CD4-positive, alpha-beta memory T cell (primary cell): ENCODE measurements around the gene SYT7. TPM values are rescaled to one million over a fixed set of nuclear protein-coding genes. Genes with fewer than 3 reads are reported as not detected.

Experiments
- CTCF ChIA-PET: fragments of 350-600 bp; sonication (Branson Sonifier 250); formaldehyde crosslinking; loops from one replicate; lab custom pipeline; 2021; ENCODE audit warnings: inconsistent platforms; ENCODE audit not compliant: partially characterized antibody; lab: Charles Lee
- POLR2A ChIA-PET: fragments of 350-600 bp; sonication (Branson Sonifier 250); formaldehyde crosslinking; loops from one replicate; lab custom pipeline; 2021; ENCODE audit not compliant: partially characterized antibody; lab: Charles Lee
- DNase-seq, 5 donors: peaks; one replicate each; pipeline versions ENCODE4 v3.0.0 to v3.0.0-alpha.2; 2020 to 2022; ENCODE audit warnings: mixed read lengths in 1 of 5
- H3K27ac ChIP-seq: one replicate; pipeline ENCODE4 v1.7.0; 2013; ENCODE audit warnings: low read depth, low read length
- H3K27me3 ChIP-seq: 2 replicates; pipeline ENCODE4 v1.7.0; 2013; ENCODE audit warnings: mild to moderate bottlenecking, low read length, moderate library complexity; ENCODE audit not compliant: insufficient read depth
- H3K36me3 ChIP-seq: 2 replicates; pipeline ENCODE4 v1.7.0; 2013; ENCODE audit warnings: mild to moderate bottlenecking, low read length, moderate library complexity; ENCODE audit not compliant: insufficient read depth
- H3K4me1 ChIP-seq: 2 replicates; pipeline ENCODE4 v1.7.0; 2013; ENCODE audit warnings: mild to moderate bottlenecking, low read length, moderate library complexity; ENCODE audit not compliant: insufficient read depth
- H3K4me3 ChIP-seq, 2 donors: one replicate each; pipeline ENCODE4 v1.7.0; 2013; ENCODE audit warnings: low read length in 2 of 2, mild to moderate bottlenecking in 1 of 2
- H3K9me3 ChIP-seq, 2 donors: one replicate each; pipeline ENCODE4 v1.7.0; 2013; ENCODE audit warnings: low read length in 2 of 2, control low read depth in 1 of 2; ENCODE audit not compliant: control insufficient read depth in 1 of 2
- H3K27ac Mint-ChIP-seq, 7 donors: one replicate each; pipeline ENCODE4 v1.8.0; 2020 to 2021; ENCODE audit warnings: mixed read lengths in 7 of 7, mild to moderate bottlenecking in 6 of 7, inconsistent platforms in 3 of 7, moderate library complexity in 3 of 7
- H3K27me3 Mint-ChIP-seq, 2 donors: one replicate each; pipeline ENCODE4 v1.8.0; 2020 to 2021; ENCODE audit warnings: mixed read lengths in 2 of 2
- H3K36me3 Mint-ChIP-seq, 2 donors: one replicate each; pipeline ENCODE4 v1.8.0; 2020 to 2021; ENCODE audit warnings: mixed read lengths in 2 of 2, inconsistent platforms in 1 of 2, mild to moderate bottlenecking in 1 of 2
- H3K4me1 Mint-ChIP-seq, 4 donors: one replicate each; pipeline ENCODE4 v1.8.0; 2020 to 2021; ENCODE audit warnings: mixed read lengths in 4 of 4, mild to moderate bottlenecking in 1 of 4
- H3K4me3 Mint-ChIP-seq, 8 donors: one replicate each; pipeline ENCODE4 v1.8.0; 2020 to 2021; ENCODE audit warnings: mixed read lengths in 8 of 8, mild to moderate bottlenecking in 7 of 8, moderate library complexity in 6 of 8, inconsistent platforms in 3 of 8
- H3K9me3 Mint-ChIP-seq, 8 donors: one replicate each; pipeline ENCODE4 v1.8.0; 2020 to 2021; ENCODE audit warnings: mixed read lengths in 8 of 8, mild to moderate bottlenecking in 5 of 8, inconsistent platforms in 3 of 8, moderate library complexity in 1 of 8
- intact Hi-C: fragments of 100-400 bp; cut with micrococcal nuclease; formaldehyde crosslinking; loops from one replicate; pipeline ENCODE4 v1.15.1; 2023
- polyA plus RNA-seq, 2 donors: library from polyadenylated mRNA; unstranded; fragments of 300-500 nt; fragmentation: Illumina TruSeq; gene quantifications; one replicate each; pipeline ENCODE4 v1.2.3, GENCODE V29; 2021
- total RNA-seq, 2 experiments: library from RNA; stranded (reverse); gene quantifications; one replicate each; pipeline ENCODE4 v1.2.3, GENCODE V29; 2021

SYT7 gene
- total and polyA plus RNA-seq, 4 experiments from 2014 or later = not detected

DNA sequence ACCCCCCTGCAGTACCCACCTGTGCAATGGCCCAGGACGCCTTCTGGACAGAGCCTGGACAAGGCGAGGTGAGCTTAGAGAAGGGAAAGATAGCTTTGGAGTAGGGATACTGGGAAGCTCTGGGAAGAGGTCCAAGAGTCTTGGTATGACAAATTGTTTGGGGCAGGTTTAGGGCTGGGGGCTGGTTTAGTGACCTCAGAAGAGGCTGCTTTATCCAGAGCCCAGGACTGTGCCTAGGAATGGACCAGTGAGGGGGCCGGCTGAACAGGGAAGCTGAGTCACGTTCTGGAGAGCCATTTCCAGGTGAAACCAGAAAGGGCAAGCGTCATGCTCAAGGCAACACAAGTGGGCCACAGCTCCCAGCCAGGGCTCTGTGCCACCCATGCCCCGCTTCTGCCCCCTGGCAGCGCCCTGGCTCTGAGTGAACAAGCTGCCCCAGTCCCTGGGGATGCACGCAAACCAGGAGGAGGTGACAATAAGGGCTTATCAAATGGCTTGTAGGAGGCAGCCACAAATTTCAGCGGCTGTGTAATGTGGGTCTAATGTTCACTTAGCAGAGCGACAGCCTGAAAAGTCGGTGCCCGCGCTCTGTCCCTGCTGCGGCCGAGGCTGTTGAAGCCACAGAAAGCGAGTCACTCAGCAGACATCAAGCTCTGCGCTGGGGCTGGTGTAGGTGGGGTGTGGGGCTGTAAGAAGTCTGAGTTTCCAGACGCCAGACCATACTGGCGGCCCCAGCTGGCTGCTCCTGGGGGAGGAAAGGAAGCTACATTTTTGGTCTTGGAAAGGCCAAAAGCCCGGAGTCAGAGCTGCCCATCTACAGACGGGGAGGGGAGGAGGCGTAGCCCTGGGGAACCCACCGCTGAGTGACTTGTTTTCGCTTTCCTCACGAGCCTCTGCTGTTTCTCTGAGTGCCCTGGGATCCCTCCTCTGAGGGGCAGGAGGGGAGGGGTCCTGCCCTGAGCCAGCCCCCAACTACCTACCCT lies 18.3 kb upstream of the SYT7 start:
- no peak for DNase-seq
- Mint-ChIP-seq H3K4me3 (no peak overlapping the region), H3K27me3 (peaks cover 16 to 26% of the 10 kb centered on the region in 2 donors), H3K36me3 (no peaks in the 10 kb centered on the region), H3K9me3 (no peaks in the 10 kb centered on the region), H3K4me1 (no peaks in the 10 kb centered on the region), H3K27ac (no peak overlapping the region)
- intact Hi-C loops = no loop called here
- no peaks in the 10 kb centered on the region for H3K36me3 ChIP-seq
- CTCF ChIA-PET = interaction anchor here (1.2 kb wide), 1 partner anchor 134 kb away, joined by 3 read pairs; no protein-coding TSS in a partner anchor
- H3K9me3 ChIP-seq = no peaks in the 10 kb centered on the region
- POLR2A ChIA-PET = interaction anchor here (0.6 to 1.2 kb wide), 2 partner anchors 11 to 31 kb away, joined by 4 to 5 read pairs; no protein-coding TSS in a partner anchor
- H3K27ac ChIP-seq = no peak overlapping the region
- H3K27me3 ChIP-seq = peaks cover 7% of the 10 kb centered on the region
- no peaks in the 10 kb centered on the region for H3K4me1 ChIP-seq
- no peak overlapping the region for H3K4me3 ChIP-seq

GRCh38 chr11:61598374-61598773 lies 17.5 kb upstream of the SYT7 start:
- Mint-ChIP-seq H3K27me3 (peaks cover 15 to 27% of the 10 kb centered on the region in 2 donors), H3K36me3 (no peaks in the 10 kb centered on the region)
- no peak for DNase-seq

DNA sequence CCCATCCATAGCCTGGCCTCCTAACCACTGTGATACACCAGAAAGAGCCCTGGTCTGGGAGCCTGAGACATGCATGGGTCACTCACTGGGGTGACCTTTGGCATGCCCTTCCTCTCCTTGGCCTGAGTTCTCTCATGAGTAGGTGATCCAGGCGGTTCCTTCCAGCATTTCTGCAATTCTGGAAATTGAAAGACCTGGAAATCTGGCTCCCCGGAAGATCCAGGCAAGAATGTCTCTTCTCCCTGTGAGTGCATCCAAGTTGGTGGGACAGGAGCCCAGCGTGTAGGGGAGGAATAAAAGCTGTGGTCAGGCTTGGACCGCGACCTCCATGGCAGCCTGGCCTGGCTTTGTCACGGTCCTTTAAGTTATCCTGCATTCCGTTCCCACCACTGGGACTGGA lies 16.1 kb upstream of the SYT7 start:
- Mint-ChIP-seq H3K36me3 (no peaks in the 10 kb centered on the region), H3K27ac (no peak overlapping the region), H3K4me3 (no peak overlapping the region), H3K27me3 (peaks cover 24 to 35% of the 10 kb centered on the region in 2 donors), H3K9me3 (no peaks in the 10 kb centered on the region), H3K4me1 (no peaks in the 10 kb centered on the region)
- POLR2A ChIA-PET = no interaction called here
- Histone ChIP-seq H3K4me3 (no peak overlapping the region), H3K4me1 (no peaks in the 10 kb centered on the region), H3K36me3 (no peaks in the 10 kb centered on the region), H3K9me3 (no peaks in the 10 kb centered on the region), H3K27me3 (peaks cover 7% of the 10 kb centered on the region), H3K27ac (no peak overlapping the region)
- no peak for DNase-seq
- intact Hi-C loops = no loop called here
- CTCF ChIA-PET = no interaction called here

More at GRCh38 chr11:61598374-61598773, 17.5 kb upstream of the SYT7 start:
- ChIA-PET POLR2A (interaction anchor here (1.2 kb wide), 1 partner anchor 31 kb away, joined by 4 read pairs; no protein-coding TSS in a partner anchor), CTCF (interaction anchor here (1.2 kb wide), 1 partner anchor 135 kb away, joined by 3 read pairs; no protein-coding TSS in a partner anchor)
- Histone ChIP-seq H3K4me1 (no peaks in the 10 kb centered on the region), H3K9me3 (no peaks in the 10 kb centered on the region), H3K27ac (no peak overlapping the region), H3K27me3 (peaks cover 7% of the 10 kb centered on the region), H3K4me3 (no peak overlapping the region), H3K36me3 (no peaks in the 10 kb centered on the region)
- intact Hi-C loops = no loop called here
- Mint-ChIP-seq H3K9me3 (no peaks in the 10 kb centered on the region), H3K27ac (no peak overlapping the region), H3K4me3 (no peak overlapping the region), H3K4me1 (no peaks in the 10 kb centered on the region)

GRCh38 chr11:61596542-61596941 lies 15.7 kb upstream of the SYT7 start:
- no peaks in the 10 kb centered on the region for H3K4me1 Mint-ChIP-seq
- H3K9me3 ChIP-seq = no peaks in the 10 kb centered on the region
- DNase-seq = no peak
- H3K4me3 Mint-ChIP-seq = no peak overlapping the region
- H3K27ac Mint-ChIP-seq = no peak overlapping the region
- ChIA-PET POLR2A (no interaction called here), CTCF (no interaction called here)
- no peaks in the 10 kb centered on the region for H3K36me3 ChIP-seq
- intact Hi-C loops = no loop called here
- H3K9me3 Mint-ChIP-seq = no peaks in the 10 kb centered on the region
- no peaks in the 10 kb centered on the region for H3K36me3 Mint-ChIP-seq
- no peaks in the 10 kb centered on the region for H3K4me1 ChIP-seq
- peaks cover 7% of the 10 kb centered on the region for H3K27me3 ChIP-seq
- H3K27ac ChIP-seq = no peak overlapping the region
- no peak overlapping the region for H3K4me3 ChIP-seq
- H3K27me3 Mint-ChIP-seq = peaks cover 27 to 36% of the 10 kb centered on the region in 2 donors

DNA sequence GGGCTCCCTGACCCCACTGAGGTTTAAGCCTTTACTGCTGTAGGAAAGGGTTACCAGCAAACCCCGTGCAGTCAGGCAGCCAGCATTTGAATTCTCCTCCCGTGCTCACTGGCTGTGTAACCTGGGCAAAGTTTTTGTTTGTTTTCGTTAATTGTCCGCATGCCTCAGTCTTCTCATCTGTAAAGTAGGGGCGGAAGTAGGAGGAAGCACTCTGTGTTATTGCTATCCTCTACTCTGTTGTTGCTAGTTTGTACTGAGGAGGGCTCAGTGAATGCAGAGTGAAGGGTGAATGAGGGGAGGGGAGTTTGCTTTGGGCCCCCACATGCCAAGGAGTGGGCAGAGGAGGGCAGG lies 14.0 kb upstream of the SYT7 start:
- no peak for DNase-seq
- no peak overlapping the region for H3K27ac Mint-ChIP-seq
- no peak overlapping the region for H3K27ac ChIP-seq
- H3K9me3 ChIP-seq = no peaks in the 10 kb centered on the region
- no peak overlapping the region for H3K4me3 ChIP-seq
- peaks cover 4% of the 10 kb centered on the region for H3K27me3 ChIP-seq
- intact Hi-C loops = no loop called here
- H3K36me3 ChIP-seq = no peaks in the 10 kb centered on the region
- CTCF ChIA-PET = no interaction called here
- H3K4me3 Mint-ChIP-seq = no peak overlapping the region
- no peaks in the 10 kb centered on the region for H3K9me3 Mint-ChIP-seq
- POLR2A ChIA-PET = no interaction called here
- H3K27me3 Mint-ChIP-seq = peaks cover 31 to 36% of the 10 kb centered on the region in 2 donors
- H3K4me1 ChIP-seq = no peaks in the 10 kb centered on the region
- H3K4me1 Mint-ChIP-seq = peaks cover 0 to under 1% (median 0%) of the 10 kb centered on the region in 4 donors
- H3K36me3 Mint-ChIP-seq = no peaks in the 10 kb centered on the region

DNA sequence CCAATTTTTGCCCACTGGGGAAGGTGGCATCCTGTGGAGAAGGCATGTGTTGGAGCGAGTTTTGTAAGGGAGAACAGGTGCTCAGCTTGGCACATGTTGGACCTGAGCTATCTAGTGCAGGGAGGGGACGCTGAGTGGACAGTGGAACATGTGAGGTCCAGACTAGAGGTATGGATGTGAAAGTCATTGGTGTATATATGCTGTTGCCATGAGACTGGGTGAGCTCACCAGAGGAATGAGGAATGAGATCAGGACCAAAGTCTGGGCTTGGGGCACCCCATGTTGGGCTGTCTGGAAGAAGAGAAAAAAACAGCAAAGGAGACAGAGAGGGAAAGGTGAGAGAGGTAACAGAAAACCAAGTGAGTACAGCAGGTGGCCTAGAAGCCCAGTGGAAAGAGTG lies 12.3 kb upstream of the SYT7 start:
- no peak for DNase-seq
- Mint-ChIP-seq H3K4me1 (peaks cover 6 to 15% (median 9%) of the 10 kb centered on the region in 4 donors), H3K27ac (no peak overlapping the region), H3K36me3 (no peaks in the 10 kb centered on the region), H3K4me3 (no peak overlapping the region), H3K9me3 (no peaks in the 10 kb centered on the region), H3K27me3 (peaks cover 36 to 39% of the 10 kb centered on the region in 2 donors)
- Histone ChIP-seq H3K4me1 (peaks cover 8% of the 10 kb centered on the region), H3K4me3 (no peak overlapping the region), H3K36me3 (no peaks in the 10 kb centered on the region), H3K27ac (no peak overlapping the region), H3K9me3 (no peaks in the 10 kb centered on the region), H3K27me3 (peaks cover 10% of the 10 kb centered on the region)
- ChIA-PET CTCF (interaction anchor here (0.9 kb wide), 1 partner anchor 46 kb away, joined by 3 read pairs; no protein-coding TSS in a partner anchor), POLR2A (no interaction called here)
- intact Hi-C loops = no loop called here

DNA sequence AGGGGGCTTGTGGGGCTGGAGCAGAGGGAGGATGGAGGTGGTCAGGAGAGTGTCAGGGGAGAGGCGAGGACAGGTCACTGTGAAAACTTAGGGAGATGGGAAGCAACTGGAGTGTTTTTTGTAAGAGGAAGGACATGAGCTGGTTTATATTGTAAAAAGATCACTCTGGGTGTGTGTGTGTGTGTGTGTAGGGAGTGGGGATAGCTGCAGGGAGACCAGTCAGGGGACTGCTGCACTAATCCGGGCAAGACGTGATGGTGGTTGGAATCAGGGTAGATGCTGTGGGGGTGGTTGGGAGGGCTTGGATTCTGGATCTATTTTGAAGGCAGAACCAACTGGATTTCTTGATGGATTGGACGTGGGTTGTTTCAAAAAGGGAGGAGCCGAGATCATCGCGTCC lies 11.3 kb upstream of the SYT7 start:
- CTCF ChIA-PET = no interaction called here
- H3K27me3 Mint-ChIP-seq = peaks cover 36 to 39% of the 10 kb centered on the region in 2 donors
- H3K4me1 Mint-ChIP-seq = peaks cover 8 to 19% (median 11%) of the 10 kb centered on the region in 4 donors
- no peaks in the 10 kb centered on the region for H3K36me3 Mint-ChIP-seq
- H3K9me3 Mint-ChIP-seq = no peaks in the 10 kb centered on the region
- no peak for DNase-seq
- peaks cover 10% of the 10 kb centered on the region for H3K27me3 ChIP-seq
- H3K4me1 ChIP-seq = peaks cover 14% of the 10 kb centered on the region
- POLR2A ChIA-PET = no interaction called here
- no peaks in the 10 kb centered on the region for H3K36me3 ChIP-seq
- no peak overlapping the region for H3K27ac Mint-ChIP-seq
- no peaks in the 10 kb centered on the region for H3K9me3 ChIP-seq
- intact Hi-C loops = no loop called here
- H3K4me3 Mint-ChIP-seq = no peak overlapping the region
- H3K4me3 ChIP-seq = no peak overlapping the region
- H3K27ac ChIP-seq = no peak overlapping the region
